Coronary artery (tissue), 2 donors: ENCODE data around the gene LYPD6.

Source experiments
- DNase-seq: peaks from one replicate; pipeline ENCODE4 v3.0.0-alpha.2; 2017; ENCODE audit warnings: low spot score
- H3K27ac ChIP-seq, 2 donors: fragments of 200-600 bp; sonication (generic); one replicate each; pipeline ENCODE4 v1.5.1; 2016 to 2019
- H3K4me3 ChIP-seq: fragments of 200-600 bp; sonication (generic); 2 replicates; pipeline ENCODE4 v1.5.1; 2016; ENCODE audit warnings: mild to moderate bottlenecking, moderate library complexity
- CTCF ChIP-seq: fragments of 200-600 bp; sonication (generic); IDR thresholded peaks from one replicate; pipeline ENCODE4 v1.5.1; 2019; ENCODE audit warnings: antibody characterized with exemption

Gene LYPD6

GRCh38 chr2:149418065-149418464, 87.7 kb downstream of the LYPD6 start:
- DNase-seq: no peak
- no peak overlapping the region for H3K4me3 ChIP-seq
- no peak overlapping the region for H3K27ac ChIP-seq
- no peak for TF ChIP-seq CTCF

- TF ChIP-seq CTCF: no peak
- Histone ChIP-seq H3K27ac (no peak overlapping the region), H3K4me3 (no peak overlapping the region)
- no peak for DNase-seq
Observed at GRCh38 chr2:149420053-149420963, 89.9 kb downstream of the LYPD6 start.

GRCh38 chr2:149421791-149422190, 91.4 kb downstream of the LYPD6 start:
- no peak overlapping the region for H3K4me3 ChIP-seq
- H3K27ac ChIP-seq: no peak overlapping the region
- DNase-seq: no peak
- no peak for TF ChIP-seq CTCF

- no peak for TF ChIP-seq CTCF
- DNase-seq: no peak
- Histone ChIP-seq H3K4me3 (no peak overlapping the region), H3K27ac (no peak overlapping the region)
Observed at GRCh38 chr2:149422337-149422990, 92.1 kb downstream of the LYPD6 start.

- no peak overlapping the region for H3K4me3 ChIP-seq
Observed at GRCh38 chr2:149422991-149423338, 92.6 kb downstream of the LYPD6 start.

GRCh38 chr2:149423630-149424029, 93.2 kb downstream of the LYPD6 start:
- TF ChIP-seq CTCF: no peak
- DNase-seq: no peak
- no peak overlapping the region for H3K4me3 ChIP-seq
- no peak overlapping the region for H3K27ac ChIP-seq

More at GRCh38 chr2:149422991-149423338, 92.6 kb downstream of the LYPD6 start:
- no peak for TF ChIP-seq CTCF
- no peak overlapping the region for H3K27ac ChIP-seq
- DNase-seq: no peak

- no peak overlapping the region for H3K27ac ChIP-seq
- no peak for TF ChIP-seq CTCF
- no peak for DNase-seq
- H3K4me3 ChIP-seq: no peak overlapping the region
Observed at GRCh38 chr2:149427387-149427786, 97.0 kb downstream of the LYPD6 start.
